ENCODE results near the gene HSPA12B. TPM values are rescaled to one million over a fixed set of nuclear protein-coding genes. Genes with fewer than 3 reads are reported as not detected.

Gene HSPA12B
- total and polyA plus RNA-seq, 2 of the 4 experiments (the other 2 are of a cell fraction): not detected

DNA sequence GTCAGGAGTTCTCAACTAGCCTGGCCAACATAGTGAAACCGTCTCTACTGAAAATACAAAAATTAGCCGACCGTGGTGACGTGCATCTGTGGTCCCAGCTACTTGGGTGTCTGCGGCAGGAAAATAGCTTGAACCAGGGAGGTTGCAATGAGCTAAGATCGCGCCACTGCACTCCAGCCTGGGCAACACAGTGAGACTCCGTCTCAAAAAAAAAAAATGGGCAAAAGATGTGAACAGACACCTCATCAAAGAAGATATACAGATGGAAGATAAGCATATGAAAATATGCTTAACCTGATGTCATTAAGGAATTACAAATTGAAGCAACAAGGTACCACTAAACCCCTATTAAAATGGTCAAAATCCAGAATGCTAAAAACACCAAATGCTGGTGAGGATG, 9.2 kb upstream of the HSPA12B start:
- H3K14ac ChIP-seq (replicated peaks; ENCODE audit: low read depth, low read length): no peak overlapping the region
- no peak overlapping the region for H2BK20ac ChIP-seq (ENCODE audit: low read depth, low read length)
- H4K91ac ChIP-seq (ENCODE audit: insufficient read depth, low read depth, low read length): no peak overlapping the region
- DNase-seq (no peak), ATAC-seq (ENCODE audit: low read depth) (no peak)
- 88% methylated on average over 5 of the region's 8 CpGs; no CpG with 5 or more reads in 1 of the 2 experiments for WGBS, 2 experiments (ENCODE audit: extremely low coverage in 2 of 2, insufficient read length in 1 of 2)
- dilution Hi-C loops (cut with HindIII; ENCODE audit: low sequenced_read_pairs, unreplicated experiment) (no loop called here), intact Hi-C loops (cut with micrococcal nuclease) (no loop called here), in situ Hi-C loops (cut with MboI; ENCODE audit: low sequenced_read_pairs) (no loop called here)
- H4K20me1 ChIP-seq (ENCODE audit: insufficient read depth, low read length): no peaks in the 10 kb centered on the region
- H4K8ac ChIP-seq (ENCODE audit: low read depth in 2 of 2, low read length in 2 of 2): no peak overlapping the region
- H3K23ac ChIP-seq (ENCODE audit: low read depth, low read length): no peak overlapping the region
- peaks cover 27% of the 10 kb centered on the region for H3K27me3 ChIP-seq (ENCODE audit: control insufficient read depth, insufficient read depth, low read length)
- no peak overlapping the region for H3K27ac ChIP-seq (ENCODE audit: insufficient read depth, low read length)
- BruUV-seq (replicated peaks): no TSS peak
- H2AFZ ChIP-seq (replicated peaks; ENCODE audit: low read length, poor library complexity): no peak overlapping the region
- no peak overlapping the region for H2BK120ac ChIP-seq (ENCODE audit: low read depth, low read length)
- no peaks in the 10 kb centered on the region for H3K9me3 ChIP-seq (ENCODE audit: control insufficient read depth, insufficient read depth, low read length)
- H3K4me1 ChIP-seq (ENCODE audit: control insufficient read depth, insufficient read depth, low read length): no peaks in the 10 kb centered on the region
- POLR2A ChIA-PET (ENCODE audit: unreplicated experiment): no interaction called here
- CTCF ChIA-PET: no interaction called here
- no peak overlapping the region for H3K9ac ChIP-seq (ENCODE audit: low read depth, low read length)
- no peak overlapping the region for H3K4me3 ChIP-seq (ENCODE audit: insufficient read depth, low read depth, low read length)
- no peak overlapping the region for H2AK9ac ChIP-seq (replicated peaks; ENCODE audit: low read depth, low read length, poor library complexity)
- H3K4me2 ChIP-seq (ENCODE audit: low read depth, low read length): no peak overlapping the region
- H3K79me1 ChIP-seq (ENCODE audit: low read depth in 1 of 2, low read length in 2 of 2): no peaks in the 10 kb centered on the region
- no peaks in the 10 kb centered on the region for H3K36me3 ChIP-seq (ENCODE audit: control insufficient read depth, insufficient read depth, low read length)
- no peak overlapping the region for H2AK5ac ChIP-seq (ENCODE audit: low read depth, low read length)
- TF ChIP-seq, protein P1, sequence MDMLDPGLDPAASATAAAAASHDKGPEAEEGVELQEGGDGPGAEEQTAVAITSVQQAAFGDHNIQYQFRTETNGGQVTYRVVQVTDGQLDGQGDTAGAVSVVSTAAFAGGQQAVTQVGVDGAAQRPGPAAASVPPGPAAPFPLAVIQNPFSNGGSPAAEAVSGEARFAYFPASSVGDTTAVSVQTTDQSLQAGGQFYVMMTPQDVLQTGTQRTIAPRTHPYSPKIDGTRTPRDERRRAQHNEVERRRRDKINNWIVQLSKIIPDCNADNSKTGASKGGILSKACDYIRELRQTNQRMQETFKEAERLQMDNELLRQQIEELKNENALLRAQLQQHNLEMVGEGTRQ (IDR thresholded peaks at IDR 0.05; ENCODE audit: low read depth, low read length): no peak
- TF ChIP-seq SMC3 (IDR thresholded peaks at IDR 0.05; ENCODE audit: low read depth, low read length) (no peak), MXI1 (IDR thresholded peaks at IDR 0.05; ENCODE audit: borderline replicate concordance, low read depth, low read length) (no peak), RFX5 (IDR thresholded peaks at IDR 0.05; ENCODE audit: low read depth, low read length) (no peak), FOS (IDR thresholded peaks at IDR 0.05; ENCODE audit: low read depth, low read length) (no peak), BHLHE40 (IDR thresholded peaks at IDR 0.05; ENCODE audit: low read depth, low read length) (no peak), MAFK (IDR thresholded peaks at IDR 0.05; ENCODE audit: low read depth, low read length) (no peak), NFE2L2 (IDR thresholded peaks at IDR 0.05; ENCODE audit: low read depth, low read length) (no peak), RCOR1 (IDR thresholded peaks at IDR 0.05; ENCODE audit: insufficient replicate concordance, low read length) (no peak), RAD21 (IDR thresholded peaks at IDR 0.05; ENCODE audit: low read length) (no peak), POLR2A (IDR thresholded peaks at IDR 0.05; ENCODE audit: low read depth, low read length) (no peak), CHD1 (IDR thresholded peaks at IDR 0.05; ENCODE audit: low read depth, low read length) (no peak), CEBPB (IDR thresholded peaks at IDR 0.05; ENCODE audit: low read depth, low read length) (no peak), MAZ (IDR thresholded peaks at IDR 0.05; ENCODE audit: borderline replicate concordance, low read depth, low read length) (no peak)
- TF ChIP-seq, protein P2, sequence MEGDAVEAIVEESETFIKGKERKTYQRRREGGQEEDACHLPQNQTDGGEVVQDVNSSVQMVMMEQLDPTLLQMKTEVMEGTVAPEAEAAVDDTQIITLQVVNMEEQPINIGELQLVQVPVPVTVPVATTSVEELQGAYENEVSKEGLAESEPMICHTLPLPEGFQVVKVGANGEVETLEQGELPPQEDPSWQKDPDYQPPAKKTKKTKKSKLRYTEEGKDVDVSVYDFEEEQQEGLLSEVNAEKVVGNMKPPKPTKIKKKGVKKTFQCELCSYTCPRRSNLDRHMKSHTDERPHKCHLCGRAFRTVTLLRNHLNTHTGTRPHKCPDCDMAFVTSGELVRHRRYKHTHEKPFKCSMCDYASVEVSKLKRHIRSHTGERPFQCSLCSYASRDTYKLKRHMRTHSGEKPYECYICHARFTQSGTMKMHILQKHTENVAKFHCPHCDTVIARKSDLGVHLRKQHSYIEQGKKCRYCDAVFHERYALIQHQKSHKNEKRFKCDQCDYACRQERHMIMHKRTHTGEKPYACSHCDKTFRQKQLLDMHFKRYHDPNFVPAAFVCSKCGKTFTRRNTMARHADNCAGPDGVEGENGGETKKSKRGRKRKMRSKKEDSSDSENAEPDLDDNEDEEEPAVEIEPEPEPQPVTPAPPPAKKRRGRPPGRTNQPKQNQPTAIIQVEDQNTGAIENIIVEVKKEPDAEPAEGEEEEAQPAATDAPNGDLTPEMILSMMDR (conservative IDR thresholded peaks at IDR 0.05; ENCODE audit: low read depth, low read length): no peak
- TF ChIP-seq, protein P3, sequence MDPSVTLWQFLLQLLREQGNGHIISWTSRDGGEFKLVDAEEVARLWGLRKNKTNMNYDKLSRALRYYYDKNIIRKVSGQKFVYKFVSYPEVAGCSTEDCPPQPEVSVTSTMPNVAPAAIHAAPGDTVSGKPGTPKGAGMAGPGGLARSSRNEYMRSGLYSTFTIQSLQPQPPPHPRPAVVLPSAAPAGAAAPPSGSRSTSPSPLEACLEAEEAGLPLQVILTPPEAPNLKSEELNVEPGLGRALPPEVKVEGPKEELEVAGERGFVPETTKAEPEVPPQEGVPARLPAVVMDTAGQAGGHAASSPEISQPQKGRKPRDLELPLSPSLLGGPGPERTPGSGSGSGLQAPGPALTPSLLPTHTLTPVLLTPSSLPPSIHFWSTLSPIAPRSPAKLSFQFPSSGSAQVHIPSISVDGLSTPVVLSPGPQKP (IDR thresholded peaks at IDR 0.05; ENCODE audit: borderline replicate concordance, low read depth, low read length): no peak
- no peak overlapping the region for H4K5ac ChIP-seq (ENCODE audit: low read depth, low read length)
- no peak overlapping the region for H2BK5ac ChIP-seq (ENCODE audit: low read depth, low read length, poor library complexity, severe bottlenecking)
- no peak overlapping the region for H3K4ac ChIP-seq (ENCODE audit: low read depth, low read length)
- H2BK15ac ChIP-seq (ENCODE audit: low read depth, low read length): no peak overlapping the region
- no peak overlapping the region for H3K18ac ChIP-seq (ENCODE audit: low read depth, low read length)
- no peaks in the 10 kb centered on the region; the same call in 1 of the 2 replicates for H3K9me1 ChIP-seq (ENCODE audit: insufficient read depth, low read length)
- H3K56ac ChIP-seq (ENCODE audit: extremely low read depth, insufficient read depth, low read length): no peak overlapping the region

All from IMR-90 (cell line).